ENCODE results near the gene KASH5. TPM values are rescaled to one million over a fixed set of nuclear protein-coding genes. Genes with fewer than 3 reads are reported as not detected.

KASH5 gene
- total and polyA plus RNA-seq, 2 of the 8 experiments (the other 6 are each of a cell fraction or from before 2014, with no cell fraction given): 0.05 to 0.19 TPM

GRCh38 chr19:49393881-49394280 lies 5.8 kb downstream of the KASH5 start (continued):
- TF ChIP-seq POLR2AphosphoS5 (IDR thresholded peaks at IDR 0.05; ENCODE audit: low read depth, low read length) (no peak), NRF1 (IDR thresholded peaks at IDR 0.05; ENCODE audit: low read depth, low read length) (no peak), SP1 (IDR thresholded peaks at IDR 0.05; ENCODE audit: low read depth, low read length) (no peak), TAF1 (IDR thresholded peaks at IDR 0.05; ENCODE audit: low read depth, low read length) (no peak)
